HepG2 (cell line): ENCODE measurements around the gene MT1F. TPM values are rescaled to one million over a fixed set of nuclear protein-coding genes. Genes with fewer than 3 reads are reported as not detected.

ENCODE experiments used
- ATAC-seq: fragments of 200-7000 bp; cut with Tn5 transposase; 3 replicates; pipeline ENCODE4 v1.9.1; 2020; ENCODE audit warnings: mild to moderate bottlenecking, moderate library complexity
- BruUV-seq: library from RNA; stranded (reverse); fragments of 400-500 nt; replicated peaks from 2 replicates; lab custom pipeline; 2021; lab: Mats Ljungman, UMichigan
- CTCF ChIA-PET: fragments of 300-600 bp; formaldehyde crosslinking; extraction: SDS; loops from one replicate; lab custom pipeline; 2021; ENCODE audit warnings: low total read pairs, inconsistent platforms, low intra/inter-chr PET ratio; lab: Yijun Ruan, JAX
- POLR2A ChIA-PET: fragments of 350-600 bp; sonication (Branson Sonifier 250); formaldehyde crosslinking; loops from one replicate; lab custom pipeline; 2020; ENCODE audit warnings: antibody characterized with exemption, inconsistent platforms; lab: Yijun Ruan, JAX
- DNase-seq: peaks from one replicate; pipeline ENCODE4 v3.0.0-alpha.2; 2015; ENCODE audit warnings: low spot score
- FAIRE-seq: peaks from 3 replicates; lab custom pipeline; 2011; peaks lifted over from hg19 to GRCh38; lab: Jason Lieb, UNC
- H2AFZ ChIP-seq: one replicate; pipeline ENCODE4 v1.6.1; 2011; ENCODE audit warnings: low read length, inconsistent platforms
- H3K27ac ChIP-seq: fragments of 300-600 bp; 3 replicates; pipeline ENCODE4 v1.8.0; 2011; ENCODE audit warnings: mixed run types, mild to moderate bottlenecking, mixed read lengths, low read length, inconsistent platforms; ENCODE audit not compliant: insufficient read depth; ENCODE audit errors: extremely low read length
- H3K27me3 ChIP-seq, 2 experiments: fragments of 200-600 bp in 1 of 2; 2 replicates in 1 of 2; 3 replicates in 1 of 2; pipeline versions ENCODE4 v1.6.0 to v1.8.0; 2011; ENCODE audit warnings: low read length in 2 of 2, mild to moderate bottlenecking in 2 of 2, moderate library complexity in 2 of 2, inconsistent platforms in 1 of 2; ENCODE audit not compliant: insufficient read depth in 2 of 2, control insufficient read depth in 1 of 2
- H3K36me3 ChIP-seq, 2 experiments: fragments of 200-600 bp in 1 of 2; replicated peaks in 1 of 2; 2 replicates in 1 of 2; 3 replicates in 1 of 2; pipeline versions ENCODE4 v1.5.1 to v1.8.0; 2011; ENCODE audit warnings: low read length in 2 of 2, inconsistent platforms in 1 of 2; ENCODE audit not compliant: insufficient read depth in 2 of 2, control insufficient read depth in 1 of 2
- H3K4me1 ChIP-seq: 2 replicates; pipeline ENCODE4 v1.5.1; 2012; ENCODE audit warnings: low read length, inconsistent platforms; ENCODE audit not compliant: insufficient read depth
- H3K4me2 ChIP-seq: 2 replicates; pipeline ENCODE4 v1.6.0; 2011; ENCODE audit warnings: low read depth, low read length, inconsistent platforms
- H3K4me3 ChIP-seq, 3 experiments: fragments of 200-600 bp in 1 of 3; sonication (generic), shearing (Covaris generic) in 1 of 3; replicated peaks in 1 of 3; 2 replicates each; pipeline ENCODE4 v1.5.1; 2011 to 2016; ENCODE audit warnings: low read length in 3 of 3, inconsistent platforms in 2 of 3, low read depth in 2 of 3, mild to moderate bottlenecking in 2 of 3, control low read depth in 1 of 3, mixed read lengths in 1 of 3; ENCODE audit not compliant: insufficient read depth in 1 of 3
- H3K79me2 ChIP-seq: one replicate; pipeline ENCODE4 v1.6.1; 2011; ENCODE audit warnings: low read length, inconsistent platforms; ENCODE audit not compliant: insufficient read depth
- H3K9ac ChIP-seq: 2 replicates; pipeline ENCODE4 v1.6.0; 2011; ENCODE audit warnings: mild to moderate bottlenecking, low read depth, low read length, inconsistent platforms; ENCODE audit not compliant: insufficient read depth
- H3K9me3 ChIP-seq: 2 replicates; pipeline ENCODE4 v1.5.1; 2012; ENCODE audit warnings: mild to moderate bottlenecking, low read length
- H4K20me1 ChIP-seq: 2 replicates; pipeline ENCODE4 v1.6.0; 2011; ENCODE audit warnings: inconsistent platforms, mild to moderate bottlenecking, low read length, moderate library complexity; ENCODE audit not compliant: insufficient read depth
- KDM3A ChIP-seq: IDR thresholded peaks from 2 replicates; pipeline ENCODE4 v1.6.1; 2018; ENCODE audit warnings: low read depth, missing compliant biosample characterization
- KLF11 ChIP-seq: IDR thresholded peaks from 2 replicates; pipeline ENCODE4 v1.6.1; 2016; ENCODE audit warnings: missing compliant biosample characterization
- KMT2B ChIP-seq: IDR thresholded peaks from 2 replicates; pipeline ENCODE4 v1.6.1; 2016; ENCODE audit warnings: missing genetic modification reagents, missing compliant biosample characterization
- RORA ChIP-seq: sonication (generic); formaldehyde crosslinking; IDR thresholded peaks from 2 replicates; pipeline ENCODE4 v1.5.0; 2020; ENCODE audit warnings: mild to moderate bottlenecking, missing genetic modification reagents, moderate library complexity
- ZNF446 ChIP-seq: sonication (generic); formaldehyde crosslinking; IDR thresholded peaks from 2 replicates; pipeline ENCODE4 v1.5.0; 2020; ENCODE audit warnings: mild to moderate bottlenecking, missing genetic modification reagents
- ZNF746 ChIP-seq: sonication (generic); formaldehyde crosslinking; IDR thresholded peaks from 2 replicates; pipeline ENCODE4 v1.8.0; 2022; ENCODE audit warnings: mild to moderate bottlenecking, missing genetic modification reagents
- WGBS: methylation state at CpG from one replicate; pipeline ENCODE4 v1.1.6; 2017; ENCODE audit warnings: low lambda C conversion rate; 5-methylcytosine and 5-hydroxymethylcytosine counted together
- in situ Hi-C: cut with HindIII; loops from 2 replicates; pipeline ENCODE4 v1.10.0; 2017; ENCODE audit warnings: low pct_unique_long_range_greater_than_20kb; ENCODE audit not compliant: extremely low pct_ligation_motif_present
- intact Hi-C: fragments of 100-400 bp; cut with micrococcal nuclease; formaldehyde crosslinking; loops from one replicate; pipeline ENCODE4 v1.10.0; 2022; ENCODE audit not compliant: unreplicated experiment
- polyA plus RNA-seq, 8 experiments: library from polyadenylated mRNA; depleted of rRNA in 3 of 8; stranded (reverse) in 7 of 8; unstranded in 1 of 8; fragments of >200 nt; fragmentation: Illumina TruSeq in 4 of 8; extraction: Trizol in 4 of 8; gene quantifications; 2 replicates each; pipeline versions ENCODE4 v1.2.1 to v1.2.3, GENCODE V29; 2011 to 2016; ENCODE audit warnings: low read depth in 4 of 8, missing spikeins in 1 of 8, mixed read lengths in 1 of 8; ENCODE audit not compliant: insufficient read depth in 1 of 8
- total RNA-seq, 5 experiments: library from RNA; depleted of rRNA; stranded (reverse); fragments of >200 nt; fragmentation: Illumina TruSeq; extraction: Trizol; gene quantifications; 2 replicates each; pipeline ENCODE4 v1.2.3, GENCODE V29; 2016; ENCODE audit warnings: low read depth in 1 of 5

The MT1F gene
- total and polyA plus RNA-seq, 2 of the 13 experiments (the other 11 are each of a cell fraction or from before 2014, with no cell fraction given), result 1.9 to 169 TPM

DNA sequence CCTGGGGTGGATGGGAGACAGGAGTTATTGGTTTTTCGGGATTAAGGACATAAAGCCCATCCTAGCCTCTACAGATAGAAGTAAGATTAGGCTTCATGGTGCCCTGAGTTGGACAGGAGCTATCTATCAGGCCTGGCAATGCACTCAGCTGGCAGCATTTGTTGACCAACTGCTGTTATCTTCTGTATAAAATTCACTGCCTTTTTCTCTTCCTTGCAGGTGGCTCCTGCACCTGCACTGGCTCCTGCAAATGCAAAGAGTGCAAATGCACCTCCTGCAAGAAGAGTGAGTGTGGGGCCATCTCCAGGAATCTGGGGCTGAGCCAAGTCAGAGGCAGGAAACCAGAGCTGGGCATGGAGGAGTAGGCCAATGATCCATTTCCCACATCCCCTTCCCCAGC lies 18.7 kb upstream of the MT1F start:
- in situ Hi-C loops, result no loop called here
- peak overlapping the region in 1 of 3 experiments; percentile 44; a peak in 1 of 6 replicates for H3K4me3 ChIP-seq
- no peak overlapping the region for H2AFZ ChIP-seq
- no peak for TF ChIP-seq ZNF446 (CRISPR knock-in tag)
- no peak for TF ChIP-seq ZNF746
- CTCF ChIA-PET, result no interaction called here
- H3K27ac ChIP-seq, result no peak overlapping the region
- BruUV-seq, result no TSS peak
- FAIRE-seq (no peak), ATAC-seq (no peak), DNase-seq (no peak)
- intact Hi-C loops, result no loop called here
- peak overlapping the region; percentile 66; the same call in 1 of the 2 replicates for H3K4me2 ChIP-seq
- H3K9ac ChIP-seq, result no peak overlapping the region
- H4K20me1 ChIP-seq, result no peaks in the 10 kb centered on the region
- H3K4me1 ChIP-seq, result peaks cover 44% of the 10 kb centered on the region
- H3K79me2 ChIP-seq, result no peaks in the 10 kb centered on the region
- peaks cover 7 to 66% of the 10 kb centered on the region in 2 experiments; a peak in 4 of 5 replicates for H3K27me3 ChIP-seq
- H3K36me3 ChIP-seq, result no peaks in the 10 kb centered on the region
- no peaks in the 10 kb centered on the region for H3K9me3 ChIP-seq
- 0% methylated on average over 1 of the region's 1 CpG for WGBS
- POLR2A ChIA-PET, result interaction anchor here (1.4 kb wide), 1 partner anchor 43 kb away, joined by 3 read pairs; the partner anchor contains the start of gene MT1X

- POLR2A ChIA-PET, result interaction anchor here (0.8 kb wide), 1 partner anchor 37 kb away, joined by 3 read pairs; no protein-coding TSS in a partner anchor
- H3K27me3 ChIP-seq, result peaks cover 10 to 62% of the 10 kb centered on the region in 2 experiments; a peak in 4 of 5 replicates
- intact Hi-C loops, result no loop called here
These were observed 17.7 kb upstream of the MT1F start for GRCh38 chr16:56640076-56640475.

More at GRCh38 chr16:56640076-56640475, 17.7 kb upstream of the MT1F start:
- Histone ChIP-seq H3K4me2 (no peak overlapping the region), H4K20me1 (no peaks in the 10 kb centered on the region), H3K9me3 (no peaks in the 10 kb centered on the region), H3K9ac (no peak overlapping the region), H3K4me1 (peaks cover 47% of the 10 kb centered on the region), H2AFZ (no peak overlapping the region), H3K27ac (no peak overlapping the region), H3K79me2 (no peaks in the 10 kb centered on the region), H3K4me3 (no peak overlapping the region), H3K36me3 (no peaks in the 10 kb centered on the region)
- CTCF ChIA-PET, result no interaction called here
- ATAC-seq (no peak), DNase-seq (no peak), FAIRE-seq (no peak)
- no TSS peak for BruUV-seq
- in situ Hi-C loops, result no loop called here
- 23% methylated on average over 1 of the region's 1 CpG for WGBS
- no peak for TF ChIP-seq RORA (CRISPR knock-in tag)
- TF ChIP-seq KDM3A (CRISPR knock-in tag), result no peak
- TF ChIP-seq KMT2B, result no peak
- no peak for TF ChIP-seq KLF11
